Fibroblast of skin of left biceps (primary cell): ENCODE results near the gene PECR.

Experiments used
- DNase-seq, 2 experiments: peaks; one replicate each; pipeline ENCODE4 v3.0.0-alpha.2; 2013; ENCODE audit warnings: low read depth in 2 of 2

The PECR gene

DNA sequence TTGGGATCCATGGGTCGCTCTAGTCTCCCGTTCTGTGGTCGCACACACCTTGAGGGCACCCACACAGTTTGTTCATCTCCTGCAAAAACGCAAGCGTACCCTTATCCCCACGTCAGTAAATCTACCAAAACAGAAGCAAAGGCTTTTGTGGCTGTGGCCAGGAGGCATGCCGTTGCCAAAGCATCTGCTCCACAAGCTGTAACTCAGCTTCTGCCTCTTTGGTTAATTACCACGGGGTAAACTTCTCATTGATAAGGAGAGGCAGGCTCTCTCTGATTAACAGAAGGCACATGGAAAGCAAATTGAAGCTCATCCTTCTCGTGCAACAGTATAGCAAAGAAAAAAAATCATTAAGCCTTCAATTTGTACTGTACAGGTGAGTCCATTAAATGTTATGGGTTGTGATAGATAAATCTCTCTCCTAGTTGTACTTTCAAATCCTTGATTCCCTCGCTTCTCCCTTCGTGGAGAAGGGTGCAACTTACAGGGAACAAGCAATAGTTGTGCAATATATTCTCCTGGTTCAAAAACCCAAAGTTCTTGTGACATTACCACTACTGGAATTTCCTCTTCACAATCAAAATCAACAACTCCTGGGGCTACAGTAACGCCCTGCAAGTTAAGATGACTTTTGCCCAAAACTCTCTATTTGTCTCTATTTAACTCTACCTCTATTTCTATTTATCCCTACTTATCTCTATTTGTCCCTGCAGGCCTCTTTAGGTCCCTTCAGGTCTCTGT is 10.3 kb downstream of the PECR start:
- no peak for DNase-seq

DNA sequence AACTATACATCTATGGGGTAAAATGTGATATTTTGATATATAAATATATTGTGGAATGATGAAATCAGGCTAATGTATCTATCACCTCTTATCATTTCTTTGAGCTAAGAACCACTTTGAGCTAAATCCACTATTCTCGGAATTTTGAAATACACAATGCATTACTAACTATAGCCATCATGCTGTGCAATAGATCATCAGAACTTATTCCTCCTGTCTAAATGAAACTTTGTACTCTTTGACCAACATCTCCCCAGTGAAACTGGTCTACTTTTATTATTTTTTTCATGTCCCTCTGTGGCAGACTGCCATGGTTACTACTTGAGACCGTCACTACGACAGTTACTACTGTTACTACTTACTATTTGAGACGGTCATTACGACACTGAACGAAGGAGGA is 11.4 kb downstream of the PECR start:
- no peak for DNase-seq

DNA sequence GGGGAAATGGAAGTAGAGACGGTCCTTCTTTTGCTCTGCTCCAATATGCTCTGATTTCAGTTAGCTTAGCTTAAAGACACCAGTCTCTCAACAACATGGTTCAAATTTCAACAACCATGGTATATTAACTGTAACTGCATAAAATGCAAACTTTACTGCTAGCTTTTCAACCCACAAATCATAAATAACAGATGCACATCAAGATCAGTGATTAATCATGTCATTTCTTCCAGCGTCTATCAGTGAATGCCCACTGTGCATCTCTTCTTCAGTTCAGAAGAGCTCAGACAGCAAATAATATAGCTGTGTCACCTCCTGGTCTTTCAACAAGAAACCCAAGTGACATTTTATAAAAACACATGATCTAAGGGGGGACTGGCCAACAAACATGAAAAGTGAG is 12.6 kb downstream of the PECR start:
- DNase-seq: no peak

DNA sequence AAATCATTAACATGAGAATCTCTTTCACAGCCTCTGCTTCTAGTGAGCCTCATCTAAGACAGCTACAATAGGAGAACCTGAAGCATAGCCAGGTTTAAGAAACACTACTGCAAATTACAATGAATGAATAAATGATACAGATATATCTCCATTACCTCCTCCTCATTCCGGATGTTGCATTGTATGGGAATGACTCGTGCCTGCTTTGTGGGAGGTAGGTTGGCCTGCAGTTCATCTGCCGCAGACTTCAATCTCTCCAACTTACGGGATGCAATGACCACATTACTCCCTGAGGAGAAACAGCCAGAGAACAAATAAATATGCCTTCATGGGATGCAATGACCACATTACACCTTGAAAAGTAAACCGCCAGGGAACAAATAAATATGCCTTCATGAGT is 15.4 kb downstream of the PECR start:
- DNase-seq: peak; percentile 36 to 45

DNA sequence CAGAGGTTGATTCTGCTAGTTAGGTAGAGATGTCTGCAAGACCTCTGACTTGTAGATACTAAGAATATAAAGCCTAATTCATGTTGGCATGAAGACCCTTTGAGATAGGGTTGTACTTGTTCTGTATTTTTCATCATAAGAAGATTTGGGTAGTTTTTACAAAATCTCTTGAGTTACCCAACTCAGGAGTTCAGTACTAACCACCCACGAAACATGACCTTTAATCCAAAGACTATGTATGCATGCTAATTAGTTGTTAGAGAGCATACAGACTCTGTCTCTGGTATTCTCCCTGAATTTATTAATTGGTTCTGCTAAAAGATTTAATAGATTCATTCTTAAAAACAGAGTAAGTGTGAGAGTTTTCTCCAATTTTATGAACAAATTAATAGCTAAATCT is 16.9 kb downstream of the PECR start:
- DNase-seq: no peak

DNA sequence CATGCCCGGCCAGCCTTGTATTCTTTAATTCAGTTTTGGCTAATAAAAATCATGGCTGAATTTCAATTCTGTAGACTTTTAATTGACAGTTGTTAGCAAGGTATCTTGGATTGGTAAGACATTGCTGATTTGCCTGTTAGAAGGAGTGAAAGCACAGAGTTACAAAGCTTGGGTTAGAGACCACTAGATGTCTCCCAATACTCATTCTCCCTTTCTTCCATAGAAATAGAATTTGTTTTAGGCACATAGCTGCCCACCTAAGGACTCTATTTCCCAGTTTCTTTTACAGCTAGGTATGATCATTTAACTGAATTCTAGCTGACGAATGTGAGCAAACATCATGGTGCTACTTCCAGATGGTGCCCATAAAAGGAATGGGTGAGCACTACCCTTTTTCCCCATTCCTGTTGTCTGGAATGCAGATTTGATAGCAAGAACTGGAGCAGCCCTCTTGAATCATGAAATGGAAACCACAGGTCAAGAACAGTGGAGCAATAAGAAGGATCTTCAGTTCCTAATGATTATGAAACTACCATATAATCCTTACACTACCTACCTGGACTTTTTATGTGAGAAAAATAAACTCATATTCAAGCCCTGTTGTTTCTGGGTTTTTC is 17.5 kb downstream of the PECR start:
- no peak for DNase-seq

DNA sequence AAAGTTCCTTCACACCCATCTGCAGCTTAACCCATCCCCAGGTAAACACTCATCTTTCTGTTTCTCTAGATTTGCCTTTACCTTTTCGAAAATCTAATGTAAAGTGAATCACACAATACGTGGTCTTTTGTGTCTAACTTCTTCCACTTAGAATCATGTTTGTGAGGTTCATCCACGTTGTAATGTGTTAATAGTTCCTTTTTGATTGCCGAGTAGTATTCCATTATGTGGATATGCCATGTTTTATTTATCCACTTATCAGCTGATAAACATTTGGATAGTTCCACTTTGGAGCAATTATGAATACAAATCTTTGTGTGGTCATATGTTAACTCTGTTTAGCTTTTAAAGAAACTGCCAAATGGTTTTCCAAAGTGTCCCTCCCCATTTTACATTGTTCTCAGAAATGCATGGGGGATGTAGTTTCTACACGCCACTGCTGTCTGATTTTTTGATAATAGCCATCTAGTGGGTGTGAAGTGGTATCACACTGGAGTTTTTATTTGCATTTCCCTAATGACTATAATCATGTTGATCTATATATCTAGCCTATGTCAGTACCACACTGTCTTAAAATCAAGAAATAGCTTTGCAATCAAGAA is 22.3 kb downstream of the PECR start:
- DNase-seq: no peak

DNA sequence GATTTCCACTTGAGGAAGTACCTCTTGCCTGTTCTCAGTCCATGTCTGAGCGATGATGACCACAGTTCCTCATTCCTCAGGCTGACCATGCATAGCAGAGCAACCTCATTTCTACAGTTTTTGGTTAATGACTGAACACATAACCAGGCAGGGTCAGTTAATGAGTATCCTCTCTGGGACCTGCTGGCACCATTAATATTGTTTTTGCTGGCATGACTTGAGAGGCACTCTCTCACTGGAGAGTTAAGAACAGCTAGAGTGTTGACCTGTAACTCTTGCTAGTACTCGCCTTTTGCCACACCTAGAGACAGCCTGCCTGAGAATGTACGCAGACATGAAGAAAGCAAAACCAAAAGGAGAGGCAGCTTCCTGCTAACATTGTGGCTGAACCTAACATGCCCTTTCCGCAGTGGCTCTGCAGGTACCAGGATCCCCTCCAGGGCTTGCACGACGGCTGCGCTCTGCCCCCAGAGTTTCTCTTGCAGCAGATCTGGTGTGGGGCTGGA is 23.9 kb downstream of the PECR start:
- no peak for DNase-seq

DNA sequence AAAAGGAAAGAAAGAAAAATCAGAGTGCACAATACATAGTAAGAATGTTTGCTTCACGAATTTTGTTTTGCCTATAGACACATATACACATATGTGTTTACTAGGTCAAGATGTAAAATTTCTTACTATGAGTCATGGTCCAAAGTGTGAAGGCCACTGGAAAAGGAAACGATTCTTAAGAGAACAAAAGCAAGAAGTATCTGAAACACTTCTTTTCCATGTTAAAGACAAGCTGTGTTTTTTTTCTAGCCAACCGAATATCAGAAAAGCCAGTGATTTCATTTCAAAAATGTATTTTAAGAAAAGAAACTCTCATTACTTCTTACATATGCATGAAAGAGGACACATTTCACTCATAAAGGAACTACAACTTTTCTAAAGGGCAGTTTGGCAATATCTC is 24.9 kb downstream of the PECR start:
- no peak for DNase-seq

DNA sequence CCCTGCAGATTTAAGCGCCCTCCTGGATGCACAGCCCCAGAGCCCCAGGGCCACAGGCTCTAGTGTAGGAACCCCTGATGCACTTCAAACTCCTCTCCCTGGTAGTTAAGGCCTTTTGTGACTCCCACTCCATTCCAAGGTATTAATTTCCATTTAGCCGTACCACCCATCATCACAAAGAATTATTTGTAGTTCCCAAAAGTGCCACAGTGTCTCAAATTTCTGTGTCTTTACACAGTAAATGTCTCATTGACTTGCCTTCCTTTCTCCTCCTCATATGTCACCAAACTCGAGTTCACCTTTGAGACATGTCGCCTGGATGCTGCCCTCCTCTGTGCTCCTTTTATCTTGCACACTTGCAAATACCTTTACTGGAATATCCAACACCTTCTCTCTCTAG is 25.9 kb downstream of the PECR start:
- DNase-seq: no peak

DNA sequence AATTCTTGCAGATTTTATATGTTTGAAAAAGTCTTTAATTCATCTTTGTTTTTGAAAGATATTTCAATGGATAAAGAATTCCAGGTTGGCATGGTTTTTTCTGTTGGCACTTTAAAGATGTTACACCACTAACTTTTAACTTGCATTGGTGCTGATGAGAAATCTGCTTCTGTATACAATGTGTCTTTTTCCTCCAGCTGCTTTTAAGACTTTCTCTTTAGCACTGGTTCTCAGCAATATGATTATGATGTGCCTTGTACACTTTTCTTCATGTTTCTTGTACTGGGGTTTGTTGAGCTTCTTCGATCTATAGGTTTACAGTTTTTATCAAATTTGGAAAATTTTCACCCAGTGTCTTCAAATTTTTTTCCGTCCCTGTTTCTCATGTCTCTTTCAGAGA is 29.2 kb downstream of the PECR start:
- no peak for DNase-seq

DNA sequence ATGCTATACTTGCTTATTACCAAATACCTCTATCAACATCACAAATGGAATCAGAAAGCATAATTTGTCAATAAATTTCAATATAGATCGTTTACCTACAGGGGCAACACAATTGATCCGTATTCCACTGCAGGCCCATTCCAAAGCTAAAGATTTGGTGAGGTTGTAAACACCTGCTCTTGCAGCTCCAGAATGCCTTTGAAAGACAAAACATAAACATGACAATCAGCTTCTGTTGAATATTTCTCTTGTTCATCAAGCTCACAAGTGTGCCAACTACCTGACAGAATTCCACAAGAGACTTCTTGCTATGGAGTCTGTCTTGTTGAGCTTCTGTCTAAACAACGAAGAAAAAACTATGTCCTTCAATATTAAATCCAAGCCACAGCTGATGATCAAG is 30.3 kb downstream of the PECR start:
- DNase-seq: no peak

DNA sequence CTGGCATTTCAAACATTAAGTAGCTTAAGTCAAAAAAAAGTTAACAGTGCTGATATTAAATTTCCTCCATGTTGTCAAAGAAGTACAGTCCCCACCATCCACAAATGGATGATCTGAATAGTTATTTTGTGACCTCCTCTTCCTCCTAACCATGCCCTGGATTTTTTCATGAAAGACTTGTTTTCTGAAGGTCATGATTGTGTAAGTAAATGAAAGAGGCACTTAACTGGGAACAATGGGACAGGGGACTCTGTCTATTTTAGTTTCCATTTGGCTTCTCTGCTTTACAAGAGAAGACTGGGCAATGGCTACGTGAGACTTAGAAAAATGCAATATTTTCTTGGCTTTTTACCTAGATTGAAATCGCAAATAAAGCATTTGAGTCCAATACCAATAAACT is 32.2 kb downstream of the PECR start:
- DNase-seq: no peak

DNA sequence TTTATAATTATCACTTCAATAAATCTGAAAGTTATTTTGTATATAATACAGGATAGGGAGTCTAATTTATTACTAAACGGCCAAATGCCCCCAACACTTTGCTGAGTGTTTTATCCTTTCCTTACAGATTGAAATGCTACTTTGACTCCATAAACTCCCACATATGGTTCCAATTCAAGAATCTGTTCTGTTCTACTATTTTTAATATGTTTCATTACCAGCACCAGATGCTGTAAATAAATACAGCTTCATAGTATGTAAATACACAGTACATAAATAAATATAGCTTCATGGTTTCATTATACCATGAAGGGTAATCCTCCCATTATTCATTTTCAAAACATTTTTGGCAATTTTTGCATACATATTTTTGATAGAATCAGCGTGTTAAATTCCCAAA is 34.2 kb downstream of the PECR start:
- DNase-seq: no peak

DNA sequence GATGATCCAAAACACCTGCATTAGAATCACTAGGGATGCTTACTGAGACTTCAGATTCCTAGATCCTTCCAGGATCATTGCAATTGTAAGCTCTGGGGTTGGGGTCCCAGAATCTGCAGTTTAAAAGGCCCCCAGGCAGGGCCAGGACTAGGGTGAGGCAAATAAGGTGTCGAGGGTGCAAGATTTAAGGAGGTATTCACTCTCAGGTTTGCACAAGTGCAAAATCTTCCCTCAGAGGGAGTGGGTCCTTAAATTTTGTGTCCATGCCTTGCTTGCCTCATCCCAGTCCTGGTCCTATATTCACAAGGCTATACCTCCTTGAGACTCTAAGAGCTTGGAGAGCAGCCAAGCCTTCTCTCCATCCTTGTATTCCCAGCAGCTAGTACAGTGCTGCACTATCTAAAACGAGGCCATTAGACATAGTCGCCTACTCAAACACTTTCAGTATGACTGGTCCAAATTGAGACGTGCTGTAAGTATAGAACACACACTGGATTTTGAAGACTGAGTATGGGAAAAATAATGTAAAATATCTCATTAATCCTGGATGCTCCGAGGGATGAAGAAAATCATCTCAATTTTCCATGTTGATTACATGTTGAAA is 36.6 kb downstream of the PECR start:
- DNase-seq: no peak

DNA sequence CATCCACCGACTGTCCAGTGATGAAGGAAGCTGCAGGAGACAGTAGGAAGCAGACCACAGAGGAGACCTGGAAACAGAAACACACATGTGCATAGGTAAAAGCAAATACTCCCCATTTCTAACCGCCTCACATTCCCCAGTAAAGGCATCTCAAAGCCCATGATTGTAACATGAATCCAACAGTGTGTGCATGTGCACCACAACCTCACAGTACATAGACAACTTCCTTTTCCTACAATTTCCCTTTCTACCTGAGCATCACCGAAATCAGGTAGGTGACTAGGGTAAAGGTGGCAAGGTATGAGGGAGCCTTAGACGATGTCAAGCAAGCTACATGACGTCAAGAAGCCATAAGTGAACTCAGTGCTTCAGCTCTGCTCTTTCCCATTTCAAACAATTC is 37.7 kb downstream of the PECR start:
- DNase-seq: no peak

DNA sequence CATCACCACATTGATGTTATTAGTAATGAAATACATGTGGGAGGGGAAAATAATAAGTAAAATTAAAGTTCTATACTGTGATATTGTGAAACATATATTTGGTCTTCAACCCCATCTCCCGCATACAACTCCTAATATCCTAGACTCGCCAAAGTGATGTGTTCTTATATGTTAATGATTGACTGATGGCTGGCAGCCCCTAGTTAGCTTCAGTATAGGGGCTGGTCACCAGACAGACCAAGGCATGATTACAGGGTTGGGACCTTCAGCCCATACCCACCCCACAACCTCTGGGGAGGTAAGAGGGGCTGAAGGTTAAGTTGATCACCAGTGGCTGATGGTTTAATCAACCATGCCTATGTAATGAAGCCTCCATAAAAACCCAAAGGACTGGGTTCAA is 40.2 kb downstream of the PECR start:
- no peak for DNase-seq

DNA sequence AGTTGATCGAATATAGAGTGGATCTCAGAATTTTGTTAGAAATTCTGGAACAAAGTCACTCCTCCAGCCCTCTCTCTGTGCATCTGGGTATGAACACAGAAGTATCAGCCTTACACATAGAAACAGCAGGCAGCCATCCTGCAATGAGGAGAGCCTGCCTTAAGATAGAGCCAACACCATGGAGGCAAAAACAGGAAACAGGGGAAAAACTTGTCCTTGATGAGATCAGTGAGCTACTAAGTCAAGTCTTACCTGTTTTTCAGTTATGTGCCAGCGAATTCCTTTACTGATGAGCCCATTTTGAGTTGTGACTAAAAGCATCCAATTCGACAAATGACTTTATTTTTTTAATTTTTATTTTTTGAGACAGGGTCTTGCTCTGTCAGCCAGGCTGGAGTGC is 41.7 kb downstream of the PECR start:
- no peak for DNase-seq

DNA sequence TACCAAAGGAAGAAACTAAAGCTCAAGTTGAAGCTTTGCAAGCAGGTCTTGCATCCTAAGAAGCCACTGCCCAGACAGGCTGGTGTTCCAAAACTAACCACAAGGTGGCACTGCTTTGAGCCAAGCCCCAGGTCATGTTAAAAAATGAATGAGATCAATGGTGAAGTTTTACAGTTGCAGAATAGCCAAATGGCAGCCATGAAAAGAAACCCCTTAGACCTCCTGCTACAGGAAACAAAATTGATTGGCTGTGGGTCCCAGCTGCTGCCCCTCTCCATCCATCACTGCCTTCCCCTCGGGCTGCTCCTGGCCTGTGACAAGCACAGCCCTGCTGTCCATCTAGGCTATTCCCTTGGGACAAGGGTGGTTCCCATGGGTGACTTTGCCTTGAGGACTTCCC is 47.5 kb downstream of the PECR start:
- peak in 1 of 2 experiments; percentile 11 for DNase-seq

DNA sequence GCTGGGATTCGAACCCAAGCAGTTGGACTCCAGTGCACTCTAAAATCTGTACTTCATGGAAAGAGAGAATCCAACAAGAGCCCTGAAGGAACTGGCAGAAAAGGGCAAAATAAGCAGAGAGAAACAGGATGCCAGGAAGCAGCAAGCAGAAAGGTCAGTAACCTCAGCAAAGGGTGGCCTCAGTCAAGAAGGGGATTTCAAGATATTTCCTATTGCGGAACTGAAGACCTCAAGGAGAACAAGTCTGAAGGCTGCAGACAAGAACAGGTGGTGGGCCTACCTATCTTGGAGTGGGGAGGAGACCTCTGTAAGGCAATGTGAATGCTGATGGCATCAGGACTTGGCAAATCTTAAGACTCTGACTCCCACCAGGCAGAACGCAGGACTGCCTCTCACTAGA is 48.2 kb downstream of the PECR start:
- no peak for DNase-seq

DNA sequence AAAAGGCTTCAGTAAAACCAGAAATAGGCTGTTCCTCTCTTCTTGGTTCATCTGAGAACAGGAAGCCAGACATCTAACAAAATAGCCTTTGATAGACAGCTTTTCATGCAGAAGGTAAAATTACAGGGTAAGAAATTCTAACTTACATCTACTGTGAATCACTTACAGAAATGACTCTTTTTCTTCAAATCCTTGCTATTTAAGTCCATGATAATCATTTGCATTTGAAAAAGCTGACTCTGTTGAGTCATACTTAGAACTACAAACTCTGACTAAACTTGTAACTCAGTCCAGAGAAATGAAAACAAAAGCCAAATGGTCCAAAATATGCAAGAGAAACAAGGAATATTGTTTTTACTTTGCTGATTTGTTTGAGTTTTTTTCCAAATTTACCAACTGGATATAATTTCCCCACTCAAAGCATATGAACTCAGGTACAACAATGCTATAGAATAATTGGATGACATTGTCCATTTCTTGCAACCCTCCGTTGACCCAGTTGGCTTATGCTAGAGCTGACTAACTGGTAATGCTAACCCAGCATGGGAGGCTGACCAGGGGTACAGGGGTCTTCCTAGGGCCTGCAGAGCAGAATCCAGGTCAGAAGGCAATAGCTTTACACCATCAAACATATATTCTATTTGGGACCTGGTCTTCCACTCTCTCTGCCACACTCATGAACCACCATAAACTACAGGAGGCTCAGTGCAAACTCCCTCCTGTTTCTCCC is 49.5 kb downstream of the PECR start:
- peak; percentile 47 to 51 for DNase-seq

DNA sequence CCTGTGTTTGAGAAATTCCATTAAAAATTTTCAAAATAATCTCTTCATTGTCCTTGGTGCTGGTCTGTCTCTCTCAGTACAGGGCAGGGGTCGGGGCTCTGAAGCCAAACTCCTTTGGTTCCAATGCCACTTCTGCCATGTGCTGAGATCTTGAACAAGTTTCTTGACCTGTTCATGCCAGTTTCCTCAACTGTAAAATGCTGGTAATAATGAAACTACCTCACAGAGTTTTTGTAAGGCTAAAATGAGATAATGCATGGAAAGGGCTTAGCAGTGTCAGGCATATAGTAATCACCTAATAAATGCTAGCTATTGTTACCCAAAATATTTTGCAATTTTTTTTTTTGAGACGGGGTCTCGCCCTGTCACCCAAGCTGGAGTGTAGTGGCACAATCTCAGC is 51.4 kb downstream of the PECR start:
- no peak for DNase-seq
